NCI-H526 treated with DMSO at 0.1 percent for 48 hours (cell line): ENCODE data around the gene LMNTD2.

Source experiments
- DNase-seq: peaks from one replicate; lab custom pipeline; 2025; lab: John Stamatoyannopoulos, UW

The LMNTD2 gene

GRCh38 chr11:508956-509355, 51.6 kb downstream of the LMNTD2 start:
- no peak for DNase-seq

DNA sequence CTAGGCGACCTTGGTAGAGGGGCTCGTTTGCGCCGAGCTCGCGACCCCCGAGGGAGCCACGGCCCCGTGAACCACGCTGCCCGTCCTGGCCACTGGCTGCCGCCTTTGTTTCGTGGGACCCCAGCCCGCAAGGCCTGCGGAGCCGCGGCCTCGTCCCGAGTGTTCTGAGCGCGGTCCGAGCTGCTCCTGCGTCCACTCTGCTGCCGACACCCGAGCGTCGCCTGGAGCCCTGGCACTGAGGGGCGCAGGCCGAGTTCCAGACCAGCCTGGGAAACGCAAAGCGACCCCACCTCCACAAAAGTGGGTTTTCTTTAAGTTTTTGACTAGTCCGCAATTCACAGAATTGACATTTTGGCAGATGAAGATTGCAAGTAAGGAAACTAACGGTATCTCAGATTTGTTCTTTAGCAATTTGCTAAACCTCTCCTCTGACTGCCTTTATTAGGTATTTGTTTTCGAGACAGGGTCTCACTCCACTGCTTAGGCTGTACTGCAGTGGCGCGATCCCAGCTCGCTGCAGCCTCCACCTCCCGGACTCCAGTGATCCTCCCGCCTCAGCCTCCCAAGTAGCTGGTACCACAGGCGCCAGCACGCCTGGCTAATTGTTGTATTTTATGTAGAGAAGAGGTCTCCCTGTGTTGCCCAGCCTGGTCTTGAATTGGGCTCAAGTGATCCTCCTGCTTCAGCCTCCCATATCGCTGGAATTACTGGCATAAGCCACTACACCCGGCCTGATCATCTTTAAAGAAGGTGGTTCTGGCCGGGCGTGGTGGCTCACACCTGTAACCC, 52.6 kb downstream of the LMNTD2 start:
- no peak for DNase-seq

- DNase-seq = peak; percentile 94
Measured at GRCh38 chr11:506995-507726, 53.4 kb downstream of the LMNTD2 start, which contains the start of gene RNH1. Gene RNH1, minus strand, starts transcription at chr11:507242. Its CDS starts 5,080 bp downstream, at chr11:502162.

DNA sequence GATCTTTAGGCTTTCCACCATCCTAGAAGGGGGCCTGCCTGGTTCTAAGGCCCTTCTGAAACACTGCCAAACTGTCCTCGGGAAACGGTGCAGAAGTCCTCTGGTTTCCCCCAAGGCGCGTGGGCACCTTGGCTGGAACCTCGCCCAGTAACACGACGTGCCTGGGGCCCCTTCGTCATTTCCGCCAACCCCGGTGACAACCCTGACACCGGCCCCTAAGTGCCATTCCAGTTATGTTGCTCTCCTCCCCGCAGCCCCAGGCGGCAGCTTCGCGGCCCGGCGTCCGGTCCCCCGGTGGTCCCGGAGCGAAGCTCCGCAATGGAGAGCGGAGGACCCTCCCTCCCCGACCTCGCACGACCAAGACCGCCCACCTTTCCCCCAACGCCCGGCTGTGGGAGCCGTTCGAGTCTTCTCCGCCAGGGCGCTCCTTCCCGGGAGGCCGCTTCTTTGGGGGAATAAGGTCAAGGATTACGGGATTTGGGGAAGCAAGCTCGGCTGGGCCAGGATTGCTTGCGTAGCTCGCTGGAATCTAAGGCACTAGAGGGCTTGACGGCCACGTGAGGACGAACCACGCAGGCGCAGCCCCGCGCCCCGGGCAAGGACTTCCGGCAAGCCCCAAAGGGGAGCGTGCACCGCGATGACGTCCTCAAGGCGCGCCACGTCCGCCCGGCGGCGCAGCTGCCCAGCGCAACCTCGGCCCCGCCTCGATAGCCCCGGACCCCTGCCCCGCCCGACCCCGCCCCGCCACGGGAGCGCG, 54.1 kb downstream of the LMNTD2 start:
- peak; percentile 94 for DNase-seq

DNA sequence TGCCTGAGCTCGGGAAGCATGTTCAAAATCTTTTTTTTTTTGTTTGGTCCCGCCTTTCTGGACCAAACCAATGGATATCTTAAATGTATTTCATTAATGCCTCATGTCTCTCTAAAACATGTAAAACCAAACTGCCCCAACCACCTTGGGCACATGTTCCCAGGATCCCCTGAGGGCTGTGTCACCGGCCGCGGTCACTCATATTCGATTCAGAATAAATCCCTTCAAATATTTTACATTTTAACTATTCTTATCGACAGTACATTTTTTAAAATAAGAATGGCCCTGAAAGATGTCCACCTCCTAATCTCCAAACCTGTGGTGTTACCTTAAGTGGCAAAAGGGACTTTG, 55.6 kb downstream of the LMNTD2 start:
- no peak for DNase-seq
